ENCODE data around the gene LRRC30.

Gene LRRC30

GRCh38 chr18:7261199-7261598, 30.3 kb downstream of the LRRC30 start:
- H3K27me3 ChIP-seq (ENCODE audit: low read length): no peaks in the 10 kb centered on the region
- no peaks in the 10 kb centered on the region for H3K79me2 ChIP-seq (ENCODE audit: insufficient read depth, low read length)
- no peaks in the 10 kb centered on the region for H3K36me3 ChIP-seq (ENCODE audit: low read length)
- no peak overlapping the region for H3K4me2 ChIP-seq (ENCODE audit: low read depth, low read length, poor library complexity, severe bottlenecking)
- no peaks in the 10 kb centered on the region for H3K9me2 ChIP-seq (replicated peaks; ENCODE audit: insufficient read depth, low read length)
- TF ChIP-seq CTCF (IDR thresholded peaks at IDR 0.05; ENCODE audit: insufficient read depth, low read length, poor library complexity, severe bottlenecking) (no peak), EZH2phosphoT487 (conservative IDR thresholded peaks at IDR 0.05; ENCODE audit: low read length) (no peak)
- no peaks in the 10 kb centered on the region for H4K20me1 ChIP-seq (ENCODE audit: low read depth, low read length)
- H2AFZ ChIP-seq (ENCODE audit: low read depth, low read length, severe bottlenecking): no peak overlapping the region
- no peaks in the 10 kb centered on the region for H3F3A ChIP-seq (ENCODE audit: insufficient read depth)
- no peak overlapping the region for H3K4me3 ChIP-seq (ENCODE audit: insufficient read depth, low read length, poor library complexity, severe bottlenecking)
- no peak overlapping the region for H3K27ac ChIP-seq (ENCODE audit: low read depth, low read length)
- no peak overlapping the region for H3K9ac ChIP-seq (ENCODE audit: low read length)
- H3K9me3 ChIP-seq (ENCODE audit: insufficient read depth, low read length): no peaks in the 10 kb centered on the region

GRCh38 chr18:7267973-7268372, 37.1 kb downstream of the LRRC30 start:
- Histone ChIP-seq H3F3A (ENCODE audit: insufficient read depth) (no peaks in the 10 kb centered on the region), H4K20me1 (ENCODE audit: low read depth, low read length) (no peaks in the 10 kb centered on the region), H3K9ac (ENCODE audit: low read length) (no peak overlapping the region), H3K36me3 (ENCODE audit: low read length) (no peaks in the 10 kb centered on the region), H3K27ac (ENCODE audit: low read depth, low read length) (no peak overlapping the region), H3K4me3 (ENCODE audit: insufficient read depth, low read length, poor library complexity, severe bottlenecking) (no peak overlapping the region), H3K4me2 (ENCODE audit: low read depth, low read length, poor library complexity, severe bottlenecking) (no peak overlapping the region), H2AFZ (ENCODE audit: low read depth, low read length, severe bottlenecking) (no peak overlapping the region), H3K9me2 (replicated peaks; ENCODE audit: insufficient read depth, low read length) (no peaks in the 10 kb centered on the region), H3K27me3 (ENCODE audit: low read length) (no peaks in the 10 kb centered on the region), H3K9me3 (ENCODE audit: insufficient read depth, low read length) (no peaks in the 10 kb centered on the region), H3K79me2 (ENCODE audit: insufficient read depth, low read length) (no peaks in the 10 kb centered on the region)
- TF ChIP-seq CTCF (IDR thresholded peaks at IDR 0.05; ENCODE audit: insufficient read depth, low read length, poor library complexity, severe bottlenecking): no peak
- no peak for TF ChIP-seq EZH2phosphoT487 (conservative IDR thresholded peaks at IDR 0.05; ENCODE audit: low read length)

GRCh38 chr18:7269942-7270341, 39.1 kb downstream of the LRRC30 start:
- H2AFZ ChIP-seq (ENCODE audit: low read depth, low read length, severe bottlenecking): no peak overlapping the region

More at GRCh38 chr18:7269942-7270341, 39.1 kb downstream of the LRRC30 start:
- H3K79me2 ChIP-seq (ENCODE audit: insufficient read depth, low read length): no peaks in the 10 kb centered on the region
- no peaks in the 10 kb centered on the region for H3K9me3 ChIP-seq (ENCODE audit: insufficient read depth, low read length)
- H3K4me2 ChIP-seq (ENCODE audit: low read depth, low read length, poor library complexity, severe bottlenecking): no peak overlapping the region
- H3K9me2 ChIP-seq (replicated peaks; ENCODE audit: insufficient read depth, low read length): no peaks in the 10 kb centered on the region
- H3K4me3 ChIP-seq (ENCODE audit: insufficient read depth, low read length, poor library complexity, severe bottlenecking): no peak overlapping the region
- no peak for TF ChIP-seq CTCF (IDR thresholded peaks at IDR 0.05; ENCODE audit: insufficient read depth, low read length, poor library complexity, severe bottlenecking)
- H3K27me3 ChIP-seq (ENCODE audit: low read length): no peaks in the 10 kb centered on the region
- no peak overlapping the region for H3K9ac ChIP-seq (ENCODE audit: low read length)
- no peak overlapping the region for H3K27ac ChIP-seq (ENCODE audit: low read depth, low read length)
- no peaks in the 10 kb centered on the region for H3K36me3 ChIP-seq (ENCODE audit: low read length)
- no peaks in the 10 kb centered on the region for H4K20me1 ChIP-seq (ENCODE audit: low read depth, low read length)
- no peaks in the 10 kb centered on the region for H3F3A ChIP-seq (ENCODE audit: insufficient read depth)

Data from SU-DHL-6 (cell line).